GM18507 (cell line): Measurements from ENCODE around the gene CNTD1.

Source experiments
- DNase-seq: peaks from one replicate; pipeline ENCODE4 v3.0.0; 2011; ENCODE audit warnings: low read depth; ENCODE audit not compliant: insufficient read length; ENCODE audit errors: extremely low spot score
- FAIRE-seq: peaks from 2 replicates; lab custom pipeline; 2011; peaks lifted over from hg19 to GRCh38; lab: Jason Lieb, UNC

The CNTD1 gene

DNA sequence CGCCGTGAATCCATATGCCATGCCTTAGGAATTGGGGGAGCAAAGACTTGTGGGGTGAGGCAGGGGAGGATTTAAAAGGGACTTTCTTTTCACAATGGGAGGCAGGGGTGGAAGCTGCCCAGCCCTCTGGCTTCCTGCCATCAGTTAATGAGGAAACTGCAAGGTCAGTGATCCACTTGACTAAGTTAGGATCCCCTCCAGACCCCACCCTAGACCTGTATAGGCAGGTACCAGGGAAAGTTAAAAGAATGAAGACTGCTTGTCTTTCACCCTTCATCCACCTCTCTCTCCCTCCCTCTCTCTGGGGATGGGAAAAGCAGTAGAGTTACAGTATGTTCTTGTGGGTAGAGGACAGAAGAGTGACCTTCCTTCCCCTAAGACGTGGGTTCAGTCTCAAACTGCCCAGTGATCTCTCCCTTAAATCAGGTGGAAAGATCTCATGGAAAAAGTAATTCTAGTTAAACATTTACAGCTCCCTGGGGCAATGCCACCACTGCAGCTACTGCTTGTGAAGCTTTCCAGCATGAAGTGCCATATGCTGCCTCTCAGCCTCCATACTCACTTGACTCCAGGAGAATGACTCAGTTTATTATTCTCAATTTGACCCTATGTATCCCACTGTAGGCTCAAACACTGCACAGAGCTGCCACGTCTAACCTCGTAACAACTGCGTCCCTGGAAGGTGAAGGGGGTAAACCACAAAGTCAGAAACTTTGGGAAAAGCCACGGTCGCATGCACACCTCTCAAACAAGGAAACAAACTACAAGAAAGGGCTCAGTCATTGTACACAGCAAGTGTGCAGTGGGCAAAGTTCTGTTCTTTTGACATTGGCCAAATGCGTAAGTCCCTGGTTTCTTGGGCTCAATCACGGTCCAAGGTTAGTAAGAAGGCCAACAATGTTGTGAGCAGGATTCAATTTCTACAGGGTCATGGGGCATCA is 1.3 kb upstream of the CNTD1 start:
- DNase-seq (no peak), FAIRE-seq (no peak)

DNA sequence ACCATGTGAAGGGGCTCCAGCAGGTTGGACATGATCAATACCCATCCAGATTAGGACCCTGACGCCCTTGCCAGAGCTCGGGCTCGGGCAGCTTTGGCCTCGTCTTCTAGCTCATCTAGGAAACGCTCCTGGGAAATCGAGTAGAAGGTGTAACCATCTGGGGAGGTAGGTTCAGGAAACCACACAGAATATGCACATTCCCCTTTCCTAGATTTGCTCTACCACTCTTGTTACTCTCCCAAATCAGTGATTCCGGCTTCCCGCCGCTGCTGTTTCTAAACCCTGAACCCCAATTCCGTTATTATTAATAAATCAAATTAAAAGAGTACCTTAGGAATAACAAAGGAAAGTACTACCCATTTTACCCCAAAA is 664 bp upstream of the CNTD1 start:
- FAIRE-seq = no peak
- DNase-seq = no peak

DNA sequence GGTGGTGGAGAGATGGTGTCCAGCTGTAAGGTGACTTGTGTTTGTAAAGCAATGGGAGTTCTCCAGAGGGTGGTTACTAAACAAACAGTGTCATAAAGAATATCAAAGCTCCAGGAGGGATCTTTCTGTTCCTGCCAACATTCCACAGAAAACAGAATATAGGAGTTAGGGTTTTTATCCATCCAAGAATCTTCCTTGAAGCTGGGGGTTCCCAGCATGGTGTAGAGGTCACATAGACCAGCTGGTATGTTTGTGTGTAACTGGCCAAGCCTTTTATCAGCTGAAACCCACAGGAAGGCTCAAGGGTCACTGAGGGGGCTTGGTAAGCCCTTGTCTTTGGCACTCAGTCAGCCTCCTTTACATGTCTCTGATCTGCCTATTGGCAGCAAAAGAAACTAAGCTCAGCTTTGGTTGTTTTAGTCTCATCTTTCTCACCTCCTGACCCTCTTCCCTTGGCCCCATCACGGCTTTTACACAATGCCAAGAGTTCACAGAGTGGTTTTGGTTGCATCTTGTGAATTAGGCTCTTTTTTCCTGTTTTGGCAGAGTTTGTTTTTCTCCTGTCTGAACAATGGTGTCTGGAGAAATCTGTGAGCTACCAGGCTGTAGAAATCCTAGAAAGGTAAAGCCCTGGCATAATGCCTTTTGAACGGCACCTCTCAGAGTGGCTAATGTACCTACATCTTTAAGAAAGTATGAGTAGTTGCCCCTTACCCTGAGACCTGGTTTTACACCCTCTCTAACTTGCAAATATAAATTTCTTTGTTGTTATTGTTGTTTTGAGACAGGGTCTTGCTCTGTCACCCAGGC is 4.6 kb downstream of the CNTD1 start:
- FAIRE-seq = no peak
- DNase-seq = no peak

DNA sequence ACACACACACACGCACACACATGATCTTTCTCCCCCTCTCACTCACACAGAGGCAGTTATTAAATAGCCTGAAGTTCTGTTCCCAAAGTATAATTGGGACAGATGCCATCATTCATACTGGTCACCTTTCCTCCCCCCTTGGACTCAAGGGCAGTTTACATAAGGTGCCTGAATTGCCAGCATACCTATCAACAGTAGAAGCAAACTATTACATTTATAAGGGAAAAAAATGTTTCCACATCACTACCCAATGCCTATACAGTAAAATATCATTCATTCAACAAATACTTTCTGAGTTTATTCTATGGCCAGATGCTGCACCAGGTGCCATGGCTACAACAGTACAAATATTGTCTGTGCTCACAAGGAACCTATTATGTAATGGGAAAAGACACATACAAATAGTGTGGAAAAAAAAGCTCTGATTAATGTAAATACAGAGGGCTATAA is 6.3 kb downstream of the CNTD1 start:
- no peak for DNase-seq
- no peak for FAIRE-seq

DNA sequence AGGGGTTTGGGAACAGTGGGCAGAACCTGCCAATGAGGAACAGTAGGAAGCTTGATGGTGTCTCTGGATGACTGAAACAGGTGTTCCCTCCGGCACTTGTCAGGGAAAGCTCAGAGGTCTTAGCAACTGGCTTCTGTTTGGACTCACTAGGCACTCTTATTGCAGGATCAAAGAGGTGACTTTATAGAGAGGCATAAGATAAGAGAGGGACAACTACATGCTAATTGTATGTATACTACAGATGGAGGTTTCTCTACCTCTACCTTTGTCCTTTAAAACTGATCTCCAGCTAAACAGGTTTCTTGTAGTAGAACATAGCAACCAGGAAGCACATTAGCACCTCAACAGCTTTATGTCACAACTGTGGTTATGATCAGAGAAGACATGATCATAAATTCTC is 7.6 kb downstream of the CNTD1 start:
- FAIRE-seq = no peak
- no peak for DNase-seq

DNA sequence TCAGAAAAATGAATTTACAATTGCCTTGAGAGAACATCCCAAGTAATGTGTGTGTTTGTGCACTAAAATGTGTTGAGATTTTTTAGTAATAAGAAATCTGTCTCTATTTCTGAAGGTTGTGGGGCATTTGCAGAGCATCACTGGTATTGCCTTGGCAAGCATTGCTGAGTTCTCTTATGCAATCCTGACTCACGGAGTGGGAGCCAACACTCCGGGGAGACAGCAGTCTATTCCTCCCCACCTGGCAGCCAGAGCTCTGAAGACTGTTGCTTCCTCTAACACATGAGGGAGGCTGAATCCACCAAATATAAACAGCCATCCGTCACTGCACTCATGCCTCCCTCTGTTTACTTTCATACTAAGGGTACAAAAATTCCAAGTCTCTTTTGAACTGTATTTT is 10.6 kb downstream of the CNTD1 start:
- no peak for DNase-seq
- no peak for FAIRE-seq

DNA sequence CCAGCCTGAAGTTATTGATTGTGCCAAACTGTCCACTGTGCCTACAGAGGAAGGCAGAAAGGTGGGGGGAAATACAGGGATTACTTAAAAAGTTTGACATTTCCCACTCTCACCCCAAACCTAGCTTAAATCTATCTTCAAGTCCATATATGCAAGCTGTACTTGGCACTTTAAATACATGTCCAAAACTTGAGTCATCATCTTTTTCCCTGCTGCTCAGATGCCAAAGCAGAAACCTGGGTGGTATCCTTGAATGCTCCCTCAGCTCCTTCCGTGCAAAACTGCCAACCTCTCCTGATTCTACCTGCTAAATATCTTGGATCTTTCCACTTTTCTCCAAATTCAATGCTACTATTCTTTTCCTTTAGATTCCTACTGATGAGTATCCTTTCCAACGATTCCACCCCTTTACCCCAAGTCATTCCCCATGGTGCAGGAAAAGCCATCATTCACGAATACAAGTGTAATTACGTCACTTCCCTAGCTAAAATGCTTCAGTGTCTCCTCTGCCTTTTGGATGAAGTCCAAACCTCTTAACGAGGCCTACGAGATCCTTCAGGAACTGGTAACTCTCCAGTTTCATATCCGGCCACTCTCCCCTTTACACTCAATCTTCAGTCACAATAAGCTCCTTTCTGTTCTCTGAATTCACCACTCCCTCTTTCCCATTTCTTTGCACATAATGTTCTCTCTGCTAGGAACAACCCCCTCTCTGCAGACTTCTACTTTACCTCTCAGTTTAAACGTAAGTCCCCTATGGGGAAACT is 16.2 kb downstream of the CNTD1 start:
- no peak for DNase-seq

DNA sequence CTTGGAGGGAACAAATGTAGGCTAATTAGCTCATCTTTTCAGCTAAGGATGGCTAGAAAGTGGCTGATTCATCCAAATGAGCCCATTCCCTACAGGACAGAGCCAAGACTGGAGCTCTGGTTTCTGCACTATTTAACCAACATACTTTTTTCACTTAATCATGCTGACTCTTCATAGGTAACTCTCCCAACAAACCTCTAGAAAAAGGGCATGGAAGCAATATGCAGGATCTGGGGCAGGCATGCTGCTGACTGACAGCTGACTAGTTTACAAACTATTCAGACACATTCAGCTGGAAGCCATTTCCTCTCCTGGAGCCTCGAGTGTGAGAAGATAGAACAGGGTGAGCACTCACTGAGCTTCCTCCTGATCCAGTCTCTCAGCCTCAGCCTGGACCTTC is 19.2 kb downstream of the CNTD1 start:
- no peak for FAIRE-seq
- no peak for DNase-seq

More for the DNA sequence above, 16.2 kb downstream of the CNTD1 start:
- no peak for FAIRE-seq

DNA sequence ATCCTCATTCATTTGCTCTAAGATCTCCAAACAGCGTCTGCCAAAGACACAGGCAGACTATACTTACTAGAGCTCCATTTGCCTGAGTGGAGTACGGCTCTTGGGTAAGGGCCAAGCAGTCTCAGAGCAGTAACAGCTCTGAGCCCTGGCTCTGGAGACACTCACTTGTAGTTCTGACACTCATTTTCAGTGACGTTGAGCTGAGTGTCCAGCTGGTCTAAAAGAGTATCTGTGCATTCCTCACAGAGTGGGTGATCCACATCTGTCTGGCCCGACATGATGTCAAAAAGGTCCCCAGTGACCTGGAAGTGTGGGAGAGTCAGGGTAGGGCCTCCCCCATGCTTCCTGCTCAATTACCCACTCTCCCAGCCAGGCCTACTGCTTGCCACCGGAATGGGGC is 19.7 kb downstream of the CNTD1 start:
- DNase-seq (no peak), FAIRE-seq (no peak)

DNA sequence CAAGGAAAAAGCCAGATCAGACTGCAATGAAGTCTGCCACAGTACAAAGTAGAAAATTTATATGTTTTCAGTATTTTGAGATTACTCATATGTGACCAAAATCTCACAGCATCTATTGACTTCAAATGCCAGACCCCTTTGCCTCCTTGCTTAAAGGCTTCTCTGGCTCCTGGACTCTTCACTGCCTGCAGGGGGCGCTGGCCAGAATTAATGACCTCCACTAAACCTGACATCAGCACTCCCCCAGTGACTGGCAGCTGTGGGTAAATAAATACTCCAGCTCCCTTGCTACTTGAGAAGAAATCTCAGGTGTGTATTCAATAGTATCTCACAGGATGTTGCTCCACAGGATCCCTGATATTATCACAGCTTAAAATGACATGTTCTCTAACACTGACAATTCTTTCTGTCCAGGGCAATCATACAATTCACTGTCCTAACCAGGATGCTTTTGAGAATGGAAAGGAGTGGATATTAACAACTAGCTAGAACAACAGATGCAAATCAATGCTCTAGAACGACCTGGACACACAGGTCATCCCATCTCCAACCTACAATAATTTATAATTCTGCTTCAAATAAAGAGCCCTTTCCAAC is 21.4 kb downstream of the CNTD1 start:
- DNase-seq (peak; percentile 36), FAIRE-seq (no peak)

DNA sequence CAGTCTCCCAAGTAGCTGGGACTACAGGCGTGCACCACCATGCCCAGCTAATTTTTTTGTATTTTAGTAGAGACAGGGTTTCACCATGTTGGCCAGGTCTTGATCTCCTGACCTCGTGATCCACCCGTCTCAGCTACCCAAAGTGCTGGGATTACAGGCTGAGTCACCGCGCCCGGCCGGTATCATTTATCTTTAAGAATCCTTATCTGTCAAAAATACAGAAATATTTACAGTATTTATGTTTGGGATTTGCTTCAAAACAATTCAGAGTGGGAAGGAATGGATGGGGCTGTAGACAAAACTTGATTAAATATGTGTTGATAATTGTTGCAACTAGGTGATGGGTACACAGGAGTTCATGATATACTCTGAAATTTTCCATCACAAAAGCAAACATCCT is 22.5 kb downstream of the CNTD1 start:
- DNase-seq (no peak), FAIRE-seq (no peak)

DNA sequence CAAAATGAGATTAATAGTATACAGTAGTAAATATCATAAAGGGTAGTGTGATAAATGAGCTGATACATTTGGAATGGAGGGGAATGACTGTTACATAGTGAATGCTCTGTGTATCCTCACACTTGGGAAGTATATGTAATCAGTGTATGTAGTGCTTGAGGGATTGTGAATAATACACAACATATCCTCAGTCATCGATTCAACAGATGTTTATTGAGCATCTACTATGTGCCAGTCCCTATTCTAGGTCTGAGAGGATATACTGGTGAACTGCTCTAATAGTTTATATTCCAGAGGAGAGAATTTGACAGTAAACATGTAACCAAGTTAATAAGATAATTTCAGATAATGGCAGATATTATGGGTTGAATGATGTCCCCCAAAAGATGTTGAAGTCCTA is 28.8 kb downstream of the CNTD1 start:
- FAIRE-seq (no peak), DNase-seq (no peak)

DNA sequence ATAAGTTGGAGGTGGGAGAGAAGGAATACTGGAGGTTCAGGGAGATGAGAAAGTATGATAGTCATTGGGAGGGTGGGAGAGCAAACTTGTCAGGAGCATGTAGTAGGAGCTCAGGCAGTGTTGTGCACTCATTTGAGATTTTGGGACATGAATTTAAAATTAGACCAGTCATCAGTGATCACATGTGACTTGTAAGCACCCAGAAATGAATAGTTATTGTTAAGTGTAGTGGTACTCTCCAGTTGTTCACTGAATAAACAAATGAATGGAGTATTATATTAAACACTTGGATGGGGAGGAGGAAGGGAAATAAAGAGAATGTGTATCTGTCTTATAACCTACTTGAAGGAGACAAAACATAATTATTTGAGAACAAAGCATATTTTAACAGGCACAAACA is 32.3 kb downstream of the CNTD1 start:
- FAIRE-seq = no peak
- DNase-seq = no peak

DNA sequence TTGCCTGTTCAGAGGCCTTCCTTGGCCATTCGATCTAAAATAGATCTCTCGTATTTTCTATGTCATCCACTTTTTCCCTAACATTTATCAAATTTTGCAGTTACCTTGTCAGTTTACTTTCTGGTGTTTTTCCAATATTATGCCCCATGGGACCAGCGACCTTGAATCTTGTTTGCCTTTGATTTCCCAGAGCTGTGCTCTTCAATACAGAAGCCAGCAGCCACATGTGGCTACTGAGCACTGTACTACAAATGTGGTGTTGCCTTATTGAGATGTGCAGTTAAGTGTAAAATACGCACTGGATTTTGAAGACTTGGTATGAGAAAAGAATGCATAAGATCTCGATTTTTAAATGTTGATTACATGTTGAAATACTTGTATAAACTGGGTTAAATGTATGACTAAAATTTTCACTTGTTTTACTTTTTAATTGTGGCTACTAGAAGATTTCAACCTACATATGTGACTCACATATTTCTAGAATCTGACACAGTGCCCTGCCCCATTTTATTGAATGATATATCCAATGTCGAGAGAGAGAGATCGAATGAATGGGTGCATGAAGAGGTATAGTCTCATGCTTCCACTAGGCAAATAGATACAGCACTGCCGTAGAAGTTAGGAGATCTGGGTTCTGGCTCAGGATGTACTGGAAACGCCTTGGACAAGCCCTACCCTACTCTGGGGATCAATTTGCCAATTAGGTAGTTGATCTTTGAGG is 33.7 kb downstream of the CNTD1 start:
- no peak for FAIRE-seq
- no peak for DNase-seq

DNA sequence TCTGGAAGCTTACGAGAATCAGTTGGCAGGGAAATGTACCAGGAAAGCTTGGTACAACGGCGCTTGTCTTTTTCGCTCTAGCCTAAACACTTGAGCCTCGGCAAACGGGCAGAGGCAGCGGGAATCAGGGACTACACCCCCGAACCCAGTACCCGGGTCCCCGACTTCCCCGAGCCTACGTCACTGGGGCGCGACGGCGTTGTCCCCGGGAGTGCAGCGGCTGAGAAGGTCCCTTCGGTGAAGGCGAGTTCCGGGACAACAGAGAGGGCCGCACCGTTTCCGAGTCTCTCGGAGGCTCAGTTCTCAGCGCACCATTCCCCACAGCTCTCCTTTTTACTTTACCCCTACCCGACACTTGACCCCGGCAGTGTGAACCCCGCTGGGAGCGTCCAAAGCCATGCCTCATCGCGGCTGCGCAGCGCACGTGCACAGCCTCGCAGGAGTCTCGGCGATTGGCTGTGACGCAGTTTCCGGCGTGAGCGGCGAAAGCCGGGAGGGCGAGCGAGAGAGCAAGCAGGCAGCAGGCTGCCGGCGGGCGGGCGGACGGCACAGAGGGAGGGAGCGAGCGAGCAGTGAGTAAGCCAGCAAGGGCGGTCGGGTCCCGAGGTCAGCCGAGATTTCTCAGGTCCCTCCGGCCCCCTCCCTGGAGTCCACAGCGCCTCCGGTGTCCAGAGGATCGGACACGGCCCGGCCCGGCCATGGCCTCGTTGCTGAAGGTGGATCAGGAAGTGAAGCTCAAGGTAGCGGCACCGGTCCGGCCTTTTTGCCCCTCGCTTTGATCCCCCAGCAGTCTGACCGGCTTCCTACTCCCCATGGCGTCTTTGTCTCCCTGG is 34.5 kb downstream of the CNTD1 start, which contains the start of gene PSME3:
Gene PSME3, plus strand, starts transcription at position 464 of the 833 bp plus-strand sequence. Its CDS starts 235 bp downstream, at position 699.
- DNase-seq (peak; percentile 85), FAIRE-seq (peak; percentile 71)

DNA sequence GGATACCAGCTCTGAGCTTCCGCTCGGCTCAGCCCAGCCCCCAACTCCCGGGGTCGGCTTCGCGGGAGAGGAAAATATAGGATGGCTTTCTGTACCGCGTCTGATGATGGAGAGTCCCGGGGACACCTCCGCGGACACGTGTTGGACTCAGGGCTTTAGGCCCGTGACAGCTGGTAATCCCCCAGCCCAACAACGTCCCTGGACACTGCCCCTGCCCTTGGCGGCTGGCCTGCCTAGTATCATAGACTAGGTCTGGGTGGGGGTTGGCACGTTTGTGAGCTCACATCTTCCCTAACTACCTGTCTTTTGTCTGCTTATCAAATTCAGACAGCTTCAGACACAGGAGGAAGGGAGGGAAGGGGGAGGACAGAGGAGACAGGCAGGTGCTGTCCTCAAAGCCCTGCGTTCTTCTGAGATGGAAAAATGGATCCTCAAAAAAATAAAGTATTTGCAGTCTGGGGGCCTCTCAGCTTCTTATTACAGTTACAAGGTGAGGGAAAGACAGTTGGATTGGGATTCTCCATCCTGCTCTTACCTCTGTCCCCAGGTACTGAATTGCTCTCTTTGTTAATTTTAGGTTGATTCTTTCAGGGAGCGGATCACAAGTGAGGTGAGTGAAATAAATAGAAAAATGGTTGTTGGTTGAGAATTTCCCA is 35.2 kb downstream of the CNTD1 start:
- DNase-seq (no peak), FAIRE-seq (no peak)

DNA sequence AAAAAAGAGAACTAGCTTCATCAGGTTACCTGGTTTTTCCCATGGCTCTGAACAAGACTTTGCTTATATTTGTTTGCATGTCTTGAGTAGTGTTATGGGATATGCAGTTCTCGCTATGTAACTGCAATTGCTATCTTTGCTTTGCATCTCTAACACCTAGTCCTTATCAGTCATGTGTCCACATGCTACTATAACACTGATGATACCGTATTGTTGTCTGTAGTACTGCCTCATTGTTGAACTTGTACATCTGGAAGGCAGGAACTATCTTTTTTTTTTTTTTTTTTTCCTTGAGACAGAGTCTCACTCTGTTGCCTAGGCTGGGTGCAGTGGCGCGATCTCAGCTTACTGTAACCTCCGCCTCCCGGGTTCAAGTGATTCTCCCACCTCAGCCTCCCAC is 37.1 kb downstream of the CNTD1 start:
- FAIRE-seq (no peak), DNase-seq (no peak)
